GM12801 (cell line): ENCODE results near the gene TMX2.

Experiments used
- CTCF ChIP-seq: IDR thresholded peaks from one replicate; pipeline ENCODE4 v1.5.1; 2011; ENCODE audit warnings: control low read depth; ENCODE audit not compliant: insufficient read length; ENCODE audit errors: extremely low read depth

Gene TMX2

GRCh38 chr11:57712256-57713150 is at the start of gene TMX2:
Gene TMX2, plus strand, starts transcription at chr11:57712593. Its CDS starts 26 bp downstream, at chr11:57712619.
- no peak for TF ChIP-seq CTCF

GRCh38 chr11:57662893-57663292 is 49.5 kb upstream of the TMX2 start:
- TF ChIP-seq CTCF, result no peak

- no peak for TF ChIP-seq CTCF
These were observed 48.4 kb upstream of the TMX2 start for GRCh38 chr11:57663975-57664374.

- no peak for TF ChIP-seq CTCF
These were observed 45.2 kb upstream of the TMX2 start for GRCh38 chr11:57667117-57667735.

- TF ChIP-seq CTCF, result no peak
These were observed 44.5 kb upstream of the TMX2 start, which contains the start of gene ZDHHC5 for GRCh38 chr11:57667736-57668433. Gene ZDHHC5, plus strand, starts transcription at chr11:57668114. Its CDS starts 4,977 bp downstream, at chr11:57673091.

GRCh38 chr11:57668434-57668782 is 44.0 kb upstream of the TMX2 start:
- TF ChIP-seq CTCF, result no peak

GRCh38 chr11:57674251-57674650 is 38.1 kb upstream of the TMX2 start:
- no peak for TF ChIP-seq CTCF
